ENCODE measurements around the gene PCDHGB4. TPM values are rescaled to one million over a fixed set of nuclear protein-coding genes. Genes with fewer than 3 reads are reported as not detected.
"Not testable (repeated sequence)": the region's sequence is repeated elsewhere in the genome, so short reads cannot be mapped to it uniquely, and the experiment has no call there.

Gene PCDHGB4
- total RNA-seq, 1 donor from 2014 or later: 2.1 TPM

GRCh38 chr5:141412854-141413539 lies 25.5 kb downstream of the PCDHGB4 start, which contains the start of gene PCDHGA10:
Gene PCDHGA10, plus strand, starts transcription at chr5:141412987. Its CDS starts 189 bp downstream, at chr5:141413176.
- DNase-seq (ENCODE audit: low read depth) (peak; percentile 63), FAIRE-seq (no peak)
- peak within 1 kb of the TSS; percentile 35 for H3K4me3 ChIP-seq (ENCODE audit: low read depth, low read length)
- H3K36me3 ChIP-seq (ENCODE audit: control insufficient read depth, insufficient read depth, low read length): no peaks in the 10 kb centered on the region
- H3K27me3 ChIP-seq (ENCODE audit: control insufficient read depth, insufficient read depth, low read length): peaks cover 2% of the 10 kb centered on the region
- peak; percentile 57 for TF ChIP-seq CTCF (IDR thresholded peaks at IDR 0.05; ENCODE audit: insufficient read depth, low read length, severe bottlenecking)

- no peak for FAIRE-seq
- H3K27me3 ChIP-seq (ENCODE audit: control insufficient read depth, insufficient read depth, low read length): peaks cover 2% of the 10 kb centered on the region
These were observed 26.1 kb downstream of the PCDHGB4 start for GRCh38 chr5:141413540-141414069.

GRCh38 chr5:141414548-141415274 lies 27.2 kb downstream of the PCDHGB4 start:
- not testable (repeated sequence) for DNase-seq (ENCODE audit: low read depth); H3K36me3 ChIP-seq (ENCODE audit: control insufficient read depth, insufficient read depth, low read length)

More at GRCh38 chr5:141413540-141414069, 26.1 kb downstream of the PCDHGB4 start:
- no peak for TF ChIP-seq CTCF (IDR thresholded peaks at IDR 0.05; ENCODE audit: insufficient read depth, low read length, severe bottlenecking)
- DNase-seq (ENCODE audit: low read depth): no peak
- H3K4me3 ChIP-seq (ENCODE audit: low read depth, low read length): peak overlapping the region; percentile 35
- no peaks in the 10 kb centered on the region for H3K36me3 ChIP-seq (ENCODE audit: control insufficient read depth, insufficient read depth, low read length)

GRCh38 chr5:141415275-141415618 lies 27.7 kb downstream of the PCDHGB4 start:
- H3K36me3 ChIP-seq (ENCODE audit: control insufficient read depth, insufficient read depth, low read length); FAIRE-seq; DNase-seq (ENCODE audit: low read depth); H3K4me3 ChIP-seq (ENCODE audit: low read depth, low read length); H3K27me3 ChIP-seq (ENCODE audit: control insufficient read depth, insufficient read depth, low read length): not testable (repeated sequence)

More at GRCh38 chr5:141414548-141415274, 27.2 kb downstream of the PCDHGB4 start:
- not testable (repeated sequence) for H3K27me3 ChIP-seq (ENCODE audit: control insufficient read depth, insufficient read depth, low read length); H3K4me3 ChIP-seq (ENCODE audit: low read depth, low read length)
- peak; percentile 7 for FAIRE-seq

GRCh38 chr5:141417494-141418172 lies 30.1 kb downstream of the PCDHGB4 start, which contains the start of gene PCDHGB7:
Gene PCDHGB7, plus strand, starts transcription at chr5:141417677. Its CDS starts 183 bp downstream, at chr5:141417860.
- H3K27me3 ChIP-seq (ENCODE audit: control insufficient read depth, insufficient read depth, low read length); FAIRE-seq; H3K36me3 ChIP-seq (ENCODE audit: control insufficient read depth, insufficient read depth, low read length): not testable (repeated sequence)
- peak; percentile 63 for DNase-seq (ENCODE audit: low read depth)
- peak within 1 kb of the TSS; percentile 37 for H3K4me3 ChIP-seq (ENCODE audit: low read depth, low read length)
- TF ChIP-seq CTCF (IDR thresholded peaks at IDR 0.05; ENCODE audit: insufficient read depth, low read length, severe bottlenecking): peak; percentile 73

- TF ChIP-seq CTCF (IDR thresholded peaks at IDR 0.05; ENCODE audit: insufficient read depth, low read length, severe bottlenecking): no peak
- Histone ChIP-seq H3K27me3 (ENCODE audit: control insufficient read depth, insufficient read depth, low read length) (peaks cover 5% of the 10 kb centered on the region), H3K36me3 (ENCODE audit: control insufficient read depth, insufficient read depth, low read length) (no peaks in the 10 kb centered on the region), H3K4me3 (ENCODE audit: low read depth, low read length) (no peak overlapping the region)
- FAIRE-seq (no peak), DNase-seq (ENCODE audit: low read depth) (no peak)
These were observed 31.8 kb downstream of the PCDHGB4 start for GRCh38 chr5:141419074-141419880.

All from bronchial epithelial cell (primary cell).